ENCODE results near the gene TTC9. TPM values are rescaled to one million over a fixed set of nuclear protein-coding genes. Genes with fewer than 3 reads are reported as not detected.

Gene TTC9
- total RNA-seq, 1 experiment from 2014 or later = 26.2 TPM

GRCh38 chr14:70708717-70709570 is 67.2 kb downstream of the TTC9 start (continued):
- TF ChIP-seq, protein P1, sequence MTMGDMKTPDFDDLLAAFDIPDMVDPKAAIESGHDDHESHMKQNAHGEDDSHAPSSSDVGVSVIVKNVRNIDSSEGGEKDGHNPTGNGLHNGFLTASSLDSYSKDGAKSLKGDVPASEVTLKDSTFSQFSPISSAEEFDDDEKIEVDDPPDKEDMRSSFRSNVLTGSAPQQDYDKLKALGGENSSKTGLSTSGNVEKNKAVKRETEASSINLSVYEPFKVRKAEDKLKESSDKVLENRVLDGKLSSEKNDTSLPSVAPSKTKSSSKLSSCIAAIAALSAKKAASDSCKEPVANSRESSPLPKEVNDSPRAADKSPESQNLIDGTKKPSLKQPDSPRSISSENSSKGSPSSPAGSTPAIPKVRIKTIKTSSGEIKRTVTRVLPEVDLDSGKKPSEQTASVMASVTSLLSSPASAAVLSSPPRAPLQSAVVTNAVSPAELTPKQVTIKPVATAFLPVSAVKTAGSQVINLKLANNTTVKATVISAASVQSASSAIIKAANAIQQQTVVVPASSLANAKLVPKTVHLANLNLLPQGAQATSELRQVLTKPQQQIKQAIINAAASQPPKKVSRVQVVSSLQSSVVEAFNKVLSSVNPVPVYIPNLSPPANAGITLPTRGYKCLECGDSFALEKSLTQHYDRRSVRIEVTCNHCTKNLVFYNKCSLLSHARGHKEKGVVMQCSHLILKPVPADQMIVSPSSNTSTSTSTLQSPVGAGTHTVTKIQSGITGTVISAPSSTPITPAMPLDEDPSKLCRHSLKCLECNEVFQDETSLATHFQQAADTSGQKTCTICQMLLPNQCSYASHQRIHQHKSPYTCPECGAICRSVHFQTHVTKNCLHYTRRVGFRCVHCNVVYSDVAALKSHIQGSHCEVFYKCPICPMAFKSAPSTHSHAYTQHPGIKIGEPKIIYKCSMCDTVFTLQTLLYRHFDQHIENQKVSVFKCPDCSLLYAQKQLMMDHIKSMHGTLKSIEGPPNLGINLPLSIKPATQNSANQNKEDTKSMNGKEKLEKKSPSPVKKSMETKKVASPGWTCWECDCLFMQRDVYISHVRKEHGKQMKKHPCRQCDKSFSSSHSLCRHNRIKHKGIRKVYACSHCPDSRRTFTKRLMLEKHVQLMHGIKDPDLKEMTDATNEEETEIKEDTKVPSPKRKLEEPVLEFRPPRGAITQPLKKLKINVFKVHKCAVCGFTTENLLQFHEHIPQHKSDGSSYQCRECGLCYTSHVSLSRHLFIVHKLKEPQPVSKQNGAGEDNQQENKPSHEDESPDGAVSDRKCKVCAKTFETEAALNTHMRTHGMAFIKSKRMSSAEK (CRISPR knock-in tag; IDR thresholded peaks at IDR 0.05; ENCODE audit: borderline replicate concordance) = no peak
- TF ChIP-seq ZNF512 (CRISPR knock-in tag; IDR thresholded peaks at IDR 0.05; ENCODE audit: borderline replicate concordance) = no peak
- TF ChIP-seq, protein P2, sequence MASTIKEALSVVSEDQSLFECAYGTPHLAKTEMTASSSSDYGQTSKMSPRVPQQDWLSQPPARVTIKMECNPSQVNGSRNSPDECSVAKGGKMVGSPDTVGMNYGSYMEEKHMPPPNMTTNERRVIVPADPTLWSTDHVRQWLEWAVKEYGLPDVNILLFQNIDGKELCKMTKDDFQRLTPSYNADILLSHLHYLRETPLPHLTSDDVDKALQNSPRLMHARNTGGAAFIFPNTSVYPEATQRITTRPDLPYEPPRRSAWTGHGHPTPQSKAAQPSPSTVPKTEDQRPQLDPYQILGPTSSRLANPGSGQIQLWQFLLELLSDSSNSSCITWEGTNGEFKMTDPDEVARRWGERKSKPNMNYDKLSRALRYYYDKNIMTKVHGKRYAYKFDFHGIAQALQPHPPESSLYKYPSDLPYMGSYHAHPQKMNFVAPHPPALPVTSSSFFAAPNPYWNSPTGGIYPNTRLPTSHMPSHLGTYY (CRISPR knock-in tag; IDR thresholded peaks at IDR 0.05) = no peak
- TF ChIP-seq ZBTB21 (CRISPR knock-in tag; IDR thresholded peaks at IDR 0.05; ENCODE audit: borderline replicate concordance) = no peak
- TF ChIP-seq TP53 (CRISPR knock-in tag; IDR thresholded peaks at IDR 0.05) = no peak
- no peak for TF ChIP-seq STAT6 (CRISPR knock-in tag; conservative IDR thresholded peaks at IDR 0.05; ENCODE audit: low read depth)
- TF ChIP-seq ARID4B (CRISPR knock-in tag; IDR thresholded peaks at IDR 0.05; ENCODE audit: borderline replicate concordance) = no peak

GRCh38 chr14:70709726-70710382 is 68.1 kb downstream of the TTC9 start:
- POLR2A ChIA-PET = interaction anchor here (0.7 kb wide), 1 partner anchor 24 kb away, joined by 3 read pairs; no protein-coding TSS in a partner anchor
- CTCF ChIA-PET = interaction anchor here (0.5 to 3.7 kb wide), 7 partner anchors 11 to 113 kb away, joined by 4 to 23 read pairs (median 10); partner anchors contain the start of gene TTC9
- Mint-ChIP-seq H3K27me3 (ENCODE audit: low read depth) (no peaks in the 10 kb centered on the region), H3K27ac (peak overlapping the region; percentile 97), H3K4me3 (peak overlapping the region; percentile 7; the same call in 1 of the 2 replicates), H3K4me1 (peaks cover 75% of the 10 kb centered on the region), H3K9me3 (peaks cover 6% of the 10 kb centered on the region; the same call in 1 of the 2 replicates), H3K36me3 (no peaks in the 10 kb centered on the region)
- DNase-seq (ENCODE audit: low spot score) = no peak
- 0 out of 2 replicates have a peak, but pooled peaks have one; percentile 33 for TF ChIP-seq MAX (CRISPR knock-in tag; IDR thresholded peaks at IDR 0.05)
- no peak for TF ChIP-seq RELA (CRISPR knock-in tag; IDR thresholded peaks at IDR 0.05; ENCODE audit: borderline replicate concordance)
- ATAC-seq = peak; percentile 20

Data from WTC11 (cell line).